Activated T-helper 1 cell treated with anti-CD3 and anti-CD28 coated beads, Interleukin-2, amount 50 U/mL, for 16 hours (primary cell): ENCODE results near the gene SNCAIP.

Source experiments
- DNase-seq, 2 donors: peaks; one replicate each; pipeline ENCODE4 v3.0.0-alpha.2; 2020; ENCODE audit warnings: low read depth in 1 of 2, low spot score in 1 of 2

Gene SNCAIP

DNA sequence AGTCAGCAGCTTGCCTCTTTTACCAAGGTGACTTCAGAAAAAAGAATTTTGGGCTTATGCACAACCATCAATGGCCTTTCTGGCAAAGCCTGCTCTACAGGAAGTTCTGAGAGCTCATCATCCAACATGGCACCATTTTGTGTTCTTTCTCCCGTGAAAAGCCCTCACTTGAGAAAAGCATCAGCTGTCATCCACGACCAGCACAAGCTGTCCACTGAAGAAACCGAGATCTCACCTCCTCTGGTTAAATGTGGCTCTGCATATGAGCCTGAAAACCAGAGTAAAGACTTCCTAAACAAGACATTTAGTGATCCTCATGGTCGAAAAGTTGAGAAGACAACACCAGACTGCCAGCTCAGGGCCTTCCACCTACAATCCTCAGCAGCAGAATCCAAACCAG, 111.2 kb downstream of the SNCAIP start:
- no peak for DNase-seq

DNA sequence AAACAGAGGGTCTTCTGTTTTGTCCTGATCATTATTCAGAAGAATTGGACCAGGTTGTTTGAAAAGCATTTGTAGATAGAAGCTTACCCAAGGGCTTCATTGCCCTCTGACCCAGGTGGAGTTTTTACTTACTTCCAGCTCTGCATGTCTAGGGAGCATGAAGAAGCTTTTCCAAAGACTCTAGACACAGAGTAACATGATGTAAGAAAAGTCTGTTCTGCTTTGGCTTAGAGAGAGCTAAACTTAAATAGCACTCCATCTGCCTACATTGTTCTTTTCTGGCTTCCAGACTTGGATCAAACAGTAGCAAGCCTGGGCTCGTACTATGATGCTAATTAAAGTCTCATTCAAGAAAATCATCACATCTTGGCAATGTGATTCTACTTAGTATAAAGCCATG, 112.1 kb downstream of the SNCAIP start:
- DNase-seq = no peak

GRCh38 chr5:122426301-122426700, 114.3 kb downstream of the SNCAIP start:
- no peak for DNase-seq

GRCh38 chr5:122427621-122428020, 115.6 kb downstream of the SNCAIP start:
- no peak for DNase-seq

DNA sequence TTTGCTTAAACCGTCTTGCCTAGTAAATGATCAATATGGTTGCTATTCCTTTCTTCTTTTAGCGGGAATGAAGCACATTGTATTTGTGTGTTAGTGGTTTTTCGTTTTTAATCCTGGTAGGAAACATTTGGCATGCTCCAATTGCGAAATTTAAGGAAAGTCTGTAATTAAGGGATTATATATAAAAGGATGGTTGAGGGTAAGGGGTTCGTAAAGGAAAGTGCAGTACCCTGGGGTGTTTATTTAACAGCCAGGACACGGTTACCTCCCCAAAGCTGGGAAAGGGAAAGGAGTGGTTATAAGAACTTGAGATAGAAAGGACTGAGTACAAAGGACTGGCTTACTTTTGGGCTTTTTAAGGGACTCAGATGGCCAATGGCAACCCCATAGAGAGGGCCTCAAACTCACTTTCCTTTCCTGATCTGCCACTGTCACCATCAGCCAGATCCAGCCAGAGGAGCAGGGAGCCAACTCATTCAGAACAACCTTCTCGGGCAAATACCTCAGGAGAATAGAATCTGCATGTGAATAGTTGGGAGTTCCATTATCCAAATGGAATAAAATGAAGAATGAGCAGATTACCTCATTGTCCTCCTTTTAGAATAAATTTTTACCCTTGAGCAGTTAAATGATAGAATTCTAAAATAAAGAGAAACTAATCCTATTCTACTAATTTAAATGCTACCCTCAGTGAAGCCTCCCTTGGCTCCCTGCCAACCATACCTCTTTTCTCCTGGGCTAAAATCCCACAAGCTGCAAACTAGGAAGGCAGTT, 117.7 kb downstream of the SNCAIP start:
- no peak for DNase-seq

GRCh38 chr5:122430319-122430586, 118.2 kb downstream of the SNCAIP start:
- no peak for DNase-seq

GRCh38 chr5:122431298-122431697, 119.3 kb downstream of the SNCAIP start:
- no peak for DNase-seq

DNA sequence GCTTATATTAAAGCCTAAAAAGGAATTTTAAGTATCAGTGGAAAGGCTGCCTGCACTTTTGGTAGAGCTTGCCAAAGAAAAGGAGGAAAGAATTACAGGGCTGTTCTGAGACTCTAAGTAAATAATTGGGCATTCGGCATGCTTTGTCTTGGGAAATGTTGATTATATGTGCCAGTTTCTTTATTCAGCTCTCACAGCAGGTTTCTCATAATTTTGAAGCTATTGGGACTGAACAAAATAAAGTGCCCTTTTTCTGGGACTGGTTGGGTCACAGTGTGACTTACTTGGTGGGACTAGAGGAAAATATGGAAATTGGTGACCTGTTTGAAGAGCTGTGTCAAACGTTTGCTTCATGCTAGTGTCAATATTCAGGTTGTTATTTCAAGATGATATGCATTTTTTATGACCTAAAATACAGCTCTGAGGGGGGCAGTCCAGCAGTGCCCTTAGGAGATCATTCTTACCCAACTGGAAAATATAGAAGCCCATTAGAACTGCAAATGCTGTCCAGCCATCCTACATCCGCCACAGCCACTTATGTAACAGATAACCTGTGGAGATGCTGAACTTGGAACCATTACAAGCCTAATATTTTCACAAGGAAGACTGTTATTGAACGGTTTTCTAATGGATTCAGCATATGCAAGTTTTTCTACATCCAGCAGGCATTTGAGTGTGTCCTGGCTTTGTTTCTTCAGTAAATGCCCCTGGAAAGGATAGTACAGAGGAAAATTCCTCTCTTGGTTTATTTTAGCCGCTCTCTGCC, 122.4 kb downstream of the SNCAIP start:
- DNase-seq = no peak

DNA sequence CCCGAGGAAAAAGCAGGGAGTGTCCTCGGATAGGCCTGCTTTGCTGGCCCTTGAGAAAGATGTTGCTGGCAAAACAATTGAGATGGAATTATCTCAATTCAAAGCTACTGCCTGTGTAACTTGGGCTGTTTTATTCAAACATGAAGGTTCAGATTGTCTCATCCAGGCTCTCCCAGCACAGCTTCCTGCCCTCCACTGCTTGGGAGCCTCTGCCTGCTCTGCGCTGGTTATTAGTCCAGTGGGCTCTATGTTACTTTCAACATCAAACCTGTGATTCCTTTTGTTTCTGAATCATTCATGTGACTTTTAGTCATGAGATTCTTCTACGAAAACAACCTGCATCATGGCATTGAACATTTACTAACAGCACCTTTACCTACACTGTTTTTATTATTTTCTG, 123.2 kb downstream of the SNCAIP start:
- DNase-seq = no peak

DNA sequence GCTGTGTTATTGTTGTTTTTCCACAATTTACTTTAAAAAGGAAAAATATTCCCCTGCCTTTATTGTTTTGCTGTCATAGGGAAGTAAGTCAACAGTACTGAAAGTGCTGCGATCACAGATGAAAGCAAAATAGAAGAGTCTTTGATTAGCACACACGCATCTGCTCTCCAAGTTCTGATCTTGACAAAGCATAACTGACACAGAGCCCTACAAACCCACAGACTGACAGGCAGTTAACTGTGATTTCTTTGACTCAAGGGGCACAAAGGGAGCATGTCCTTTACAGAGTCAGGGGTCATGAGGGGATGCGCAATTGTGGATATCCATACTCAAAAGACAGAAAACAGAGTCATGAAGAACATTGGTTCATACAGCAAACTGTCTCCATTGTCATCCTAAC, 123.7 kb downstream of the SNCAIP start:
- DNase-seq = no peak

DNA sequence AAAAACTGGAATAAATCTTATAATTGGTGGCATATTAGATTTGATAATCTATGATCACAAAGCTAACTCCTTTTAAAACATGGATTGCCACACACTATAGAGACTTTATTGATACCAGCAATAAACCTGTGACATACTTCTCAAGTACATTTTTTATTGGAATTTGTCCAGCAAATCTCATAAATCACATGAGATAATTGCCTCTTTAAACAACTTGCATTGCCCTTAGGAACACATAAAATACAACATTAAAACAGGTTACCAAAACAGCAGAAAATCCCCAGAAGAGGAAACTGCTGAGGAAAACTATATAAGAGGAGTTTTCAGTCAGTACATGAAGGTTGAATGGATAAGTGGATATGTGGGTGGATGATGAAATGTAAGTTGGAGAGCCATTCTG, 124.6 kb downstream of the SNCAIP start:
- DNase-seq = no peak

DNA sequence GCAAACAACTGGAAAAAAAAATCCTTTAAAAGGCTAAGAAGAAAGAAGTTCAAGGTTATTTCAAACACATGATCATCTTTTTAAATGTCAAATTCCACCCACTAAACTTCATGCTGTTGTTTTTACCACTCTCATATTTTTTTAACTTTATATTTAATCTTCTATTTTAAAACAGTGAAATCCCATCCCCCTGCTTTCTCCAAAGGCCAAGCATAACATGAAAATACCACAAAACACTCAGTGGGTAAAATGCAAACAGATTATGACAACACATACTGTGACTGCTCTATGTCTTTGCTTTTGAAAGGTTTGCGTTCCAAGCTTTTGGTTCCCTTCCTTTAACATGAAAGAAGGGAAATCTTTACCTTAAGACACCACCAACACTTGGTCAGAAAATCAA, 127.6 kb downstream of the SNCAIP start:
- no peak for DNase-seq

GRCh38 chr5:122442938-122443337, 130.9 kb downstream of the SNCAIP start:
- no peak for DNase-seq

DNA sequence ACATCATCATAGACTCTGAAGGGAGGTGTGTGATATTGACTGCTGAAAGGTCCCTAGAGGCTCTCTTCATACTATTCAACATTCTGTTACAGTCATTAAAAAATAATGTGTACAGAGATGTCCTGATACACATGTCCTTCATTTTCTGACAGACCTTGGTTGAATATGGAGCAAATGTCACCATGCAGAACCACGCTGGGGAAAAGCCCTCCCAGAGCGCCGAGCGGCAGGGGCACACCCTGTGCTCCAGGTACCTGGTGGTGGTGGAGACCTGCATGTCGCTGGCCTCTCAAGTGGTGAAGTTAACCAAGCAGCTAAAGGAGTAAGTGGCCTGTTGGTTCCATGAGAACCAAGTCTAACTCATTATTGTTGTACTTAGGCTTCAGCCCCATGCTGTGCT, 132.4 kb downstream of the SNCAIP start:
- DNase-seq = no peak

GRCh38 chr5:122445070-122445469, 133.0 kb downstream of the SNCAIP start:
- no peak for DNase-seq

DNA sequence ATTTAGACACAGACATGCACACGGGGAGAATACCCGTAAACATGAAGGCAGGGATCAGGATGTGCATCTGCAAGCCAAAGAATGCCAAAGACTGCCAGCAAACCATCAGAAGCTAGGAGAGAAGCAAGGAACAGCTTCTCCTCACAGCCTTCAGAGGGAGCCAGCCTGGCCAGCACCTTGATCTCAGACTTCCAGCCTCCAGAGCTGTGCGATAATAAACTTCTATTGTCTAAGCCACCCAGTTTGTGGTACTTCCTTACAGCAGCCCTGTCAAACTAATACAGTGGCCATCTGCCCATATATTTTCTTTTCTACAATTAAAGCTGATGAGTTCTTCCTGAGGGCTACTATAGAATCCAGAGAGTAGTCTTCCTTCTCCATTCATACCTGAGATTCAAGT, 135.0 kb downstream of the SNCAIP start:
- no peak for DNase-seq

GRCh38 chr5:122447879-122448278, 135.8 kb downstream of the SNCAIP start:
- DNase-seq = no peak

GRCh38 chr5:122454541-122454940, 142.5 kb downstream of the SNCAIP start:
- no peak for DNase-seq

DNA sequence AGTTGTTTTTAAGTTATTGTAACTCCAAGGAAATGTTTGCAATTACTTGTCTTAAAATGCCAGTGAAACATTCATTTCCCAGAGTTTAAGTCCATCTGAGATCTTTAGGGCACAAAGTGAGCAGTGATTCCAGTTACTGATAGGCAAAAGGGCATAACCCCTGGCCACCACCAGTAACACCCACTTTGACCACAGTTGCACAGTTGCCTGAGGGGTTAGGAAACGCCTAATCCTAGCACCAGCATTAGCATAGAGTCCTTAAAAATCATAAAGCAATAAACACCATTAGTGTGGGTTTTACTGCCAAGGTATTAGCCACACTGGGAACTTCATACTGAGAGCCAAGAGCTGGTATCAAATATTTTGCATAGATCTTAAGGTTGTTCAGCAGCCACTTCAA, 143.9 kb downstream of the SNCAIP start:
- no peak for DNase-seq

- DNase-seq = no peak
Observed at GRCh38 chr5:122457178-122457826, 145.3 kb downstream of the SNCAIP start.

- no peak for DNase-seq
Observed at GRCh38 chr5:122458278-122458872, 146.3 kb downstream of the SNCAIP start.

- no peak for DNase-seq
Observed at GRCh38 chr5:122462486-122462885, 150.4 kb downstream of the SNCAIP start.
